ENCODE data around the gene EXOC3L1. TPM values are rescaled to one million over a fixed set of nuclear protein-coding genes. Genes with fewer than 3 reads are reported as not detected.

The EXOC3L1 gene
- total RNA-seq, 1 experiment from 2014 or later, result 0.61 TPM

DNA sequence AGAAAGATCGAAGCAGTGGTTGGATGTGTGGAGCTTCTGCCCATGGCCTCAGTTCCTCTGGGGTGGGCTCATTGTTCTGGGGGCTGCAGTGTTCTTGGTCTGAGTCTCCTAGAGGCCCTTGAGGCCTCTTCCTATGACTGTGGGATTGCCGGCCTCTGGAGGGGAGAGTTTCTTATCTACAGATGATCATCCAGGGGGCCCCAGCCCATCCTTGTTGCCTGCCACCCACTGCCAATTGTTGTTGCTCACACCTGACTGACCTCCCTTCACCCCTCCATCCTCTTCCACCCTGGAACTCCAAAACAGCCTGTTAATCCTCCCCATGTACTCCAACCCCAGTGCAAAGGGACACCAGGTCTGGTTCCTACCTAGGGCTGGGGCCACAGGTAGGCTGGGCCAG lies 45.0 kb downstream of the EXOC3L1 start:
- DNase-seq, result no peak
- peaks cover 7% of the 10 kb centered on the region for H3K36me3 ChIP-seq (ENCODE audit: control insufficient read depth, insufficient read depth, low read length)
- POLR2A ChIA-PET, result no interaction called here
- Mint-ChIP-seq H3K27ac (ENCODE audit: unreplicated experiment) (no peak overlapping the region), H3K36me3 (ENCODE audit: insufficient read depth, unreplicated experiment) (peaks cover 82% of the 10 kb centered on the region), H3K27me3 (ENCODE audit: insufficient read depth, unreplicated experiment) (no peaks in the 10 kb centered on the region), H3K9me3 (ENCODE audit: unreplicated experiment) (no peaks in the 10 kb centered on the region), H3K4me3 (ENCODE audit: unreplicated experiment) (no peak overlapping the region), H3K4me1 (ENCODE audit: low read depth, unreplicated experiment) (no peaks in the 10 kb centered on the region)
- CTCF ChIA-PET, result interaction anchor here (1.3 kb wide), 1 partner anchor 10 kb away, joined by 3 read pairs; no protein-coding TSS in a partner anchor
- H3K4me3 ChIP-seq (ENCODE audit: low read depth, low read length), result no peak overlapping the region
- H3K27me3 ChIP-seq (replicated peaks; ENCODE audit: control insufficient read depth, insufficient read depth, low read length), result no peaks in the 10 kb centered on the region
- no TSS peak for BruUV-seq (replicated peaks)
- no peaks in the 10 kb centered on the region for H3K9me3 ChIP-seq
- intact Hi-C loops (cut with micrococcal nuclease; ENCODE audit: unreplicated experiment), result no loop called here
- no peaks in the 10 kb centered on the region; the same call in 1 of the 2 replicates for H3K4me1 ChIP-seq
- TF ChIP-seq, protein P1, sequence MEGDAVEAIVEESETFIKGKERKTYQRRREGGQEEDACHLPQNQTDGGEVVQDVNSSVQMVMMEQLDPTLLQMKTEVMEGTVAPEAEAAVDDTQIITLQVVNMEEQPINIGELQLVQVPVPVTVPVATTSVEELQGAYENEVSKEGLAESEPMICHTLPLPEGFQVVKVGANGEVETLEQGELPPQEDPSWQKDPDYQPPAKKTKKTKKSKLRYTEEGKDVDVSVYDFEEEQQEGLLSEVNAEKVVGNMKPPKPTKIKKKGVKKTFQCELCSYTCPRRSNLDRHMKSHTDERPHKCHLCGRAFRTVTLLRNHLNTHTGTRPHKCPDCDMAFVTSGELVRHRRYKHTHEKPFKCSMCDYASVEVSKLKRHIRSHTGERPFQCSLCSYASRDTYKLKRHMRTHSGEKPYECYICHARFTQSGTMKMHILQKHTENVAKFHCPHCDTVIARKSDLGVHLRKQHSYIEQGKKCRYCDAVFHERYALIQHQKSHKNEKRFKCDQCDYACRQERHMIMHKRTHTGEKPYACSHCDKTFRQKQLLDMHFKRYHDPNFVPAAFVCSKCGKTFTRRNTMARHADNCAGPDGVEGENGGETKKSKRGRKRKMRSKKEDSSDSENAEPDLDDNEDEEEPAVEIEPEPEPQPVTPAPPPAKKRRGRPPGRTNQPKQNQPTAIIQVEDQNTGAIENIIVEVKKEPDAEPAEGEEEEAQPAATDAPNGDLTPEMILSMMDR (IDR thresholded peaks at IDR 0.05; ENCODE audit: insufficient read depth in 1 of 2, low read depth in 1 of 2, low read length in 1 of 2, severe bottlenecking in 1 of 2, unreplicated experiment in 1 of 2), result no peak

DNA sequence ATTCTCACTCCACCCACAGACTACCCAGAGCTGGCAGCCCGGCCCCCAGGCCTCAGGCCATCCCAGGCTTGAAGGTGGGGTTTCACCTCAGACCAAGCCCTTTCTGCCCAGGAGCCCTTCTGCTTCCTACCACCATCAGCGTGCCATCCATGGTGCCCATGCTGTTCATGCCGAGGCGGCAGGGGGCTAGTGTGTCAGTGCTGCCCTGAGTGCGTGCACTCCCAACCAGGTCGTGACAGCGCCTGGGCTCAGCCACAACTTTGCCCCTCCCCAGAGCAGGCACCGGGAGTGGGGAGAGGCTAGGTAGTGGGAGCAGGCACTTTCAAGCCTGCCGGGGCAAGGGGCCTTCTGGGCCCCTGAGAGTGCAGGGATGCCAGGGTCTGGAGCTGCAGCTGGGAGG lies 47.6 kb downstream of the EXOC3L1 start:
- TF ChIP-seq, protein P1 (IDR thresholded peaks at IDR 0.05; ENCODE audit: insufficient read depth in 1 of 2, low read depth in 1 of 2, low read length in 1 of 2, severe bottlenecking in 1 of 2, unreplicated experiment in 1 of 2), result no peak
- CTCF ChIA-PET, result interaction anchor here (0.9 kb wide), 1 partner anchor 28 kb away, joined by 3 read pairs; the partner anchor contains the start of gene NOL3
- Histone ChIP-seq H3K4me3 (ENCODE audit: low read depth, low read length) (no peak overlapping the region), H3K27me3 (replicated peaks; ENCODE audit: control insufficient read depth, insufficient read depth, low read length) (no peaks in the 10 kb centered on the region), H3K9me3 (no peaks in the 10 kb centered on the region), H3K4me1 (no peaks in the 10 kb centered on the region), H3K36me3 (ENCODE audit: control insufficient read depth, insufficient read depth, low read length) (peaks cover 7% of the 10 kb centered on the region)
- no peak overlapping the region for H3K4me3 Mint-ChIP-seq (ENCODE audit: unreplicated experiment)
- POLR2A ChIA-PET, result interaction anchor here (0.6 kb wide), 1 partner anchor 105 kb away, joined by 5 read pairs; no protein-coding TSS in a partner anchor
- no TSS peak for BruUV-seq (replicated peaks)
- H3K36me3 Mint-ChIP-seq (ENCODE audit: insufficient read depth, unreplicated experiment), result peaks cover 84% of the 10 kb centered on the region
- no peak for DNase-seq
- H3K27me3 Mint-ChIP-seq (ENCODE audit: insufficient read depth, unreplicated experiment), result no peaks in the 10 kb centered on the region
- H3K27ac Mint-ChIP-seq (ENCODE audit: unreplicated experiment), result no peak overlapping the region
- intact Hi-C loops (cut with micrococcal nuclease; ENCODE audit: unreplicated experiment), result no loop called here
- no peaks in the 10 kb centered on the region for H3K4me1 Mint-ChIP-seq (ENCODE audit: low read depth, unreplicated experiment)
- no peaks in the 10 kb centered on the region for H3K9me3 Mint-ChIP-seq (ENCODE audit: unreplicated experiment)

DNA sequence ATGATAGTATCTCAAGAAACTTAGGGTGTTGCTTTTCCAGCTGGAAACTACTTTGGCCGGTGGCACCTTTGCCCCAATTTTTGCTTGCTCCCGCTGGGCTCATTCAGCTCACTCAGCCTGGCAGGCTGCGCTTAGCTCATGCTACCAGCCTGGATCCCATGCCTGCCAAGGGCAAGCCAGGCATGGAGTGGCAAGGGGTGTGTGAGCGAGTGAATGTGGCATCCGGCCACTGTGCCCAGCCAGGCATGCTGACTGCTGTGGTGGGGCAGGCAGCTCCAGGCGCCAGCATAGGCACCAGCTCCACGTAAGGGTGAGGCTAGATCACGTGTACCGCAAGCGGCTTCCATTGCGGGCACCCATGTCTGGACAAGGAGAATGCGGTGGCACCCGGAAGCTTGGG lies 48.5 kb downstream of the EXOC3L1 start:
- H3K36me3 ChIP-seq (ENCODE audit: control insufficient read depth, insufficient read depth, low read length), result peaks cover 5% of the 10 kb centered on the region
- ChIA-PET POLR2A (interaction anchor here (0.6 kb wide), 1 partner anchor 105 kb away, joined by 5 read pairs; no protein-coding TSS in a partner anchor), CTCF (interaction anchor here (0.9 to 1.3 kb wide), 2 partner anchors 14 to 29 kb away, joined by 3 to 4 read pairs; partner anchors contain the start of gene NOL3)
- H3K9me3 ChIP-seq, result no peaks in the 10 kb centered on the region
- intact Hi-C loops (cut with micrococcal nuclease; ENCODE audit: unreplicated experiment), result no loop called here
- peaks cover 91% of the 10 kb centered on the region for H3K36me3 Mint-ChIP-seq (ENCODE audit: insufficient read depth, unreplicated experiment)
- no peaks in the 10 kb centered on the region for H3K4me1 ChIP-seq
- no peaks in the 10 kb centered on the region for H3K27me3 ChIP-seq (replicated peaks; ENCODE audit: control insufficient read depth, insufficient read depth, low read length)
- H3K4me3 ChIP-seq (ENCODE audit: low read depth, low read length), result no peak overlapping the region
- BruUV-seq (replicated peaks), result no TSS peak
- no peaks in the 10 kb centered on the region for H3K9me3 Mint-ChIP-seq (ENCODE audit: unreplicated experiment)
- H3K4me1 Mint-ChIP-seq (ENCODE audit: low read depth, unreplicated experiment), result no peaks in the 10 kb centered on the region
- H3K27me3 Mint-ChIP-seq (ENCODE audit: insufficient read depth, unreplicated experiment), result no peaks in the 10 kb centered on the region
- DNase-seq, result no peak
- no peak overlapping the region for H3K4me3 Mint-ChIP-seq (ENCODE audit: unreplicated experiment)
- H3K27ac Mint-ChIP-seq (ENCODE audit: unreplicated experiment), result no peak overlapping the region
- TF ChIP-seq, protein P1 (IDR thresholded peaks at IDR 0.05; ENCODE audit: insufficient read depth in 1 of 2, low read depth in 1 of 2, low read length in 1 of 2, severe bottlenecking in 1 of 2, unreplicated experiment in 1 of 2), result no peak

Data from Caco-2 (cell line).